Chondrocyte (in vitro differentiated cells): Measurements from ENCODE around the gene KRT7. TPM values are rescaled to one million over a fixed set of nuclear protein-coding genes. Genes with fewer than 3 reads are reported as not detected.

Source experiments
- DNase-seq: peaks from one replicate; pipeline ENCODE4 v3.0.0; 2021; ENCODE audit warnings: mixed read lengths, low spot score
- H3K27ac Mint-ChIP-seq: one replicate; pipeline ENCODE4 v1.8.0; 2021; ENCODE audit warnings: mild to moderate bottlenecking, moderate library complexity, mixed read lengths; ENCODE audit not compliant: unreplicated experiment
- H3K27me3 Mint-ChIP-seq: 2 replicates; pipeline ENCODE4 v1.8.0; 2021; ENCODE audit warnings: low read depth, mixed read lengths
- H3K36me3 Mint-ChIP-seq: 2 replicates; pipeline ENCODE4 v1.8.0; 2021; ENCODE audit warnings: low read depth, mixed read lengths
- H3K4me1 Mint-ChIP-seq: 2 replicates; pipeline ENCODE4 v1.8.0; 2021; ENCODE audit warnings: low read depth, mild to moderate bottlenecking, mixed read lengths
- H3K4me3 Mint-ChIP-seq: one replicate; pipeline ENCODE4 v1.8.0; 2021; ENCODE audit warnings: mild to moderate bottlenecking, moderate library complexity, mixed read lengths; ENCODE audit not compliant: unreplicated experiment
- H3K9me3 Mint-ChIP-seq: 2 replicates; pipeline ENCODE4 v1.8.0; 2021; ENCODE audit warnings: low read depth, mixed read lengths
- total RNA-seq: library from RNA; stranded (reverse); gene quantifications from 3 replicates; pipeline ENCODE4 v1.2.1, GENCODE V29; 2021
- TF ChIP-seq, protein P1 (sequence below): fragments of 200-600 bp; sonication (generic); IDR thresholded peaks from 2 replicates; pipeline ENCODE4 v1.5.0; 2021; ENCODE audit warnings: antibody characterized with exemption, mild to moderate bottlenecking, moderate library complexity

KRT7 gene
- total RNA-seq, 1 donor from 2014 or later, result 266 TPM

DNA sequence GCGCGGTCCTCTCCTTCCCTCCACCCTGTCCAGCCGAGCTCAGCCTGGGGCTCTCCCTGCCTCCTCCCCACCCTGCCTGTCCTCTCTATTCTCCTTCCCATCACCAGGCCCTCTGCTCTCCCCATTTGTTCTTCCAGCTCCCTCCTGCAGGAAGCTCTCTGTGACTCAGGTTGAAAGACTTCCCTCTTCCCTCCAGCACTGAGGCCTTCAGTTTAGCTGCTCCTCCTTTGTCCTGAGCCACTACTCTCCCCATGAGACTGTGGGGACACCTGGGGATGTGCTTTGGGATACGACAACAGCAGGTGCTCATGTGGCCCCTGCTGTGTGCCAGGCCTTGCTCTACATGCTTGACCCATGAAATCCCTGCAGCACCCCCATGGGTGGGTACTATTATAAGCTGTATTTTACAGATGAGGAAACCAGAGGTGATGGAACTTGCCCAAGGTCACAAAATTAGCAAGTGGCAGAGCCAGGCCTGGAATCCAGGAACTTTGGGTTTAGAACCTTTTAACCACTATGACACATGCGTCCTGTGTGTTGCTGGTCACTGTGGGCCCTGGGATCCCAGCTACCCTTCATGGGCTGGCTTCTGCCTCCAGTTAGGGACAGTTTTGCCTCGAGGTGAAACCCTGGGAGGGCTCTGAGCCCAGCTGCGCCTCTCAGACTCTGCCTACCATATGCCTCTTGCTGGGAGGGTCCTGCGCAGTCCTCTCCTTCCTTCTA lies 46.8 kb upstream of the KRT7 start:
- no peak overlapping the region for H3K4me3 Mint-ChIP-seq
- H3K4me1 Mint-ChIP-seq, result peaks cover 96% of the 10 kb centered on the region
- H3K27me3 Mint-ChIP-seq, result no peaks in the 10 kb centered on the region
- TF ChIP-seq, protein P1, sequence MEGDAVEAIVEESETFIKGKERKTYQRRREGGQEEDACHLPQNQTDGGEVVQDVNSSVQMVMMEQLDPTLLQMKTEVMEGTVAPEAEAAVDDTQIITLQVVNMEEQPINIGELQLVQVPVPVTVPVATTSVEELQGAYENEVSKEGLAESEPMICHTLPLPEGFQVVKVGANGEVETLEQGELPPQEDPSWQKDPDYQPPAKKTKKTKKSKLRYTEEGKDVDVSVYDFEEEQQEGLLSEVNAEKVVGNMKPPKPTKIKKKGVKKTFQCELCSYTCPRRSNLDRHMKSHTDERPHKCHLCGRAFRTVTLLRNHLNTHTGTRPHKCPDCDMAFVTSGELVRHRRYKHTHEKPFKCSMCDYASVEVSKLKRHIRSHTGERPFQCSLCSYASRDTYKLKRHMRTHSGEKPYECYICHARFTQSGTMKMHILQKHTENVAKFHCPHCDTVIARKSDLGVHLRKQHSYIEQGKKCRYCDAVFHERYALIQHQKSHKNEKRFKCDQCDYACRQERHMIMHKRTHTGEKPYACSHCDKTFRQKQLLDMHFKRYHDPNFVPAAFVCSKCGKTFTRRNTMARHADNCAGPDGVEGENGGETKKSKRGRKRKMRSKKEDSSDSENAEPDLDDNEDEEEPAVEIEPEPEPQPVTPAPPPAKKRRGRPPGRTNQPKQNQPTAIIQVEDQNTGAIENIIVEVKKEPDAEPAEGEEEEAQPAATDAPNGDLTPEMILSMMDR, result no peak
- no peaks in the 10 kb centered on the region for H3K9me3 Mint-ChIP-seq
- peak overlapping the region; percentile 92 for H3K27ac Mint-ChIP-seq
- no peaks in the 10 kb centered on the region for H3K36me3 Mint-ChIP-seq
- DNase-seq, result no peak

DNA sequence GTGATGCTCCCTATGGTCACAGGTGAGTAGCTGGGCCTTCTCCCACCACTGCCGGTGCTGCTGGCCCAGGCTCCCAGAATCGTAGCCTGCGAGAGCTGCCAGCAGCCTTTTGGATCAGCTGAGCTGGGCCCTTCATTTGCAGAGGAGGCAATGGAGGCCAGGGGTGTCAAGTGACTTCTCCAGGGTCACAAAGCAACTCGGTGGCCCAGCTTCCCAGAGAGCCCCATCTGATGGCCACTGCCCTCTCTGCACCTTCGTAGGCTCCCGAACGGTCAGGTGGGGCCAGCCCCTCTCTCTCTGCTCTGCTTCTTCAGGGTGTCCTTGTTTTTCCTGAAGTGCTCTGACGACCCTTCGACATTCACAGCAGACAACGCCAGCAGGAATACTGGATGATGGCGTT lies 45.8 kb upstream of the KRT7 start:
- peaks cover 95% of the 10 kb centered on the region for H3K4me1 Mint-ChIP-seq
- TF ChIP-seq, protein P1, result no peak
- no peaks in the 10 kb centered on the region for H3K36me3 Mint-ChIP-seq
- peak overlapping the region; percentile 92 for H3K27ac Mint-ChIP-seq
- H3K4me3 Mint-ChIP-seq, result no peak overlapping the region
- H3K27me3 Mint-ChIP-seq, result no peaks in the 10 kb centered on the region
- DNase-seq, result no peak
- H3K9me3 Mint-ChIP-seq, result no peaks in the 10 kb centered on the region

DNA sequence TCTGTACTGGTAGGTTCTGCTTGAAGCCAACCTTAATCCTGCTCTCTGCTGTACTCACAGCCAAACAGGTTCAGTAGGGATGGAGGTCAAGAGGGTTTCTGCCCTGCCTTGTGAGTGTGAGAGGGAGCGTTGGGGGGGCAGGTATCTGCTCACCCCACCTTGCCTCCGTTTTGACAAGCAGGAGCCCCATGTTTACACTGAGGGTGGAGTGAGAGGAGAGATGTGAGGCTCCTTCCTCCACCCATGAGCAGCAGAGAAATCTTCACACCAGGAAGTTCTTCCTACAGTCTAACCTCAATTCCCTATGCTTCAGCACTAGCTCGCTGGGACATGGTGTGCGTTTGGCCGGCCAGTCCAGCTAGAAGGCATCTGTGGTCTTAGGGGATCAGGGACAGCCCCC lies 45.4 kb upstream of the KRT7 start:
- no peak for DNase-seq
- Mint-ChIP-seq H3K9me3 (no peaks in the 10 kb centered on the region), H3K27me3 (no peaks in the 10 kb centered on the region), H3K36me3 (no peaks in the 10 kb centered on the region), H3K4me1 (peaks cover 95% of the 10 kb centered on the region), H3K4me3 (no peak overlapping the region), H3K27ac (peak overlapping the region; percentile 74)
- TF ChIP-seq, protein P1, result no peak

DNA sequence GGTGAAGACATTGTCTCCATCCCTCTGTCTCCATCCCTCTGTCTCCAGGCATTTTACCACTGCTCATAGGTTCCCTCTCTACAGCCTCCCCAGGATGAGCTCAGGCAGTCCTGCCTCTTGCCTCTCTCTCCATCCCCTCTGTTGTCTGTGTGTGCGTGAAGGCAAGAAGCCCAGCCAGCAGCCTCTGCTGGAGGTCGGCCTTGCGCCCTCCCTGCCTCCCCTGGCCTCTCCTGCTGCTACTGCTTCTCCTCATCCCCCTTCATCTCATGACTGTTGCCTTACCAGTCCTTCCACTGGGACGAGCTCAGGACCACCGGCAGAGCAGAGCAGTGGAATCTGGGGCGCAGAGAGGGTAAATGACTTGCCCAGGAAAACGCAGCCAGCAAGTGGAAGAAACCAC lies 44.4 kb upstream of the KRT7 start:
- Mint-ChIP-seq H3K9me3 (no peaks in the 10 kb centered on the region), H3K4me1 (peaks cover 95% of the 10 kb centered on the region), H3K36me3 (no peaks in the 10 kb centered on the region), H3K4me3 (no peak overlapping the region), H3K27ac (peak overlapping the region; percentile 74), H3K27me3 (no peaks in the 10 kb centered on the region)
- DNase-seq, result no peak
- TF ChIP-seq, protein P1, result no peak

DNA sequence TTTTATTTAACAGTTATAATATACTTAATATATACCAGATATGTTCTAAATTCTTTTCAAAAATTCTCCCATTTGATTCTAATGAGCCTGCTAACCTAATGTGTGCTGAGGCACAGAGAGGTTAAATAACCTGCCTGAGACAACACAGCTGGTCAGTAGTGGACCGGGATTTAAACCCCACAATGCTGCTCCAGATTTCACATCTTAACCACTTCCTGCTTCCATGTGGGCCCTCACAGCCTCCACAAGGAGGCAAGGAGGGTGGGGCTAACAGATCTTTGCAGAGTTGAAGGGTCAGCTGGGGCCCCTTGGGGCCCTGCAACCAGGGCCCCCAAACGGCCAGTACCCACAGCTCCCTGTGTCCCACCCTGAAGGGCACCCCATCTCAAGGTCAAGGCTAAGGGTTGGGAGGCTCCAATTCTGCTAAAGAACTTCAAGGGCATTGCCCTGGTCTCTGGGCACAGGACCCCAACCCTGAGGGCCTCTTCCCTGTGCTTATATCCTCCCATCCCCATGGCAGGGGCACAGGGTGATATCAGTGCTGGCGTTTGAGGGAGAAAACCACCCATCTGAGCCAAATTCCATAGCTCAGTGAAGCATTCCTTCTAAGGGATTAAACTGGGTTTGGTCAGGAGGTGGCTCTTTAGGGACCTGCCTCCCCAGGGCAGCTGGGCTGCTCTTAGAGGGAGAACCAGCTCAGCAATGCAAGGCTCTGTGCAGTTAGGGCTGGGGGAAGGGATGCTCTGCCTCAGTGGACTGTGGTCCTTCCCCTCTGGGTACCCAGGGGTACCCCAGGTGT lies 43.5 kb upstream of the KRT7 start:
- peak overlapping the region; percentile 98 for H3K27ac Mint-ChIP-seq
- no peaks in the 10 kb centered on the region for H3K9me3 Mint-ChIP-seq
- H3K27me3 Mint-ChIP-seq, result no peaks in the 10 kb centered on the region
- H3K4me3 Mint-ChIP-seq, result no peak overlapping the region
- no peak for DNase-seq
- no peaks in the 10 kb centered on the region for H3K36me3 Mint-ChIP-seq
- peaks cover 95% of the 10 kb centered on the region for H3K4me1 Mint-ChIP-seq
- TF ChIP-seq, protein P1, result no peak
